Vagina (tissue), 2 donors: ENCODE results near the gene RIPK1. TPM values are rescaled to one million over a fixed set of nuclear protein-coding genes. Genes with fewer than 3 reads are reported as not detected.
"Not testable (repeated sequence)": the region's sequence is repeated elsewhere in the genome, so short reads cannot be mapped to it uniquely, and the experiment has no call there.

Source experiments
- DNase-seq, 2 donors: peaks; one replicate each; pipeline ENCODE4 v3.0.0-alpha.2; 2017; ENCODE audit errors: extremely low spot score in 2 of 2
- H3K27ac ChIP-seq: fragments of 200-600 bp; sonication (generic); one replicate; pipeline ENCODE4 v1.5.1; 2019
- H3K27me3 ChIP-seq: fragments of 200-600 bp; sonication (generic); one replicate; pipeline ENCODE4 v1.5.1; 2019
- H3K36me3 ChIP-seq, 2 donors: fragments of 200-600 bp; sonication (generic); one replicate each; pipeline ENCODE4 v1.5.1; 2017 to 2019
- H3K4me1 ChIP-seq: fragments of 200-600 bp; sonication (generic); one replicate; pipeline ENCODE4 v1.5.1; 2019
- H3K4me3 ChIP-seq, 2 donors: fragments of 200-600 bp; sonication (generic); 1 replicate in 1 of 2; 2 replicates in 1 of 2; pipeline ENCODE4 v1.5.1; 2016 to 2019
- H3K9me3 ChIP-seq: fragments of 200-600 bp; sonication (generic); one replicate; pipeline ENCODE4 v1.5.1; 2019
- CTCF ChIP-seq, 3 experiments: fragments of 450-650 bp in 2 of 3; fragments of 200-600 bp in 1 of 3; sonication (generic) in 1 of 3; IDR thresholded peaks; one replicate each; pipeline ENCODE4 v1.5.1; 2017 to 2019; ENCODE audit warnings: antibody characterized with exemption in 3 of 3, mild to moderate bottlenecking in 2 of 3, moderate library complexity in 2 of 3
- POLR2A ChIP-seq, 2 donors: fragments of 450-650 bp; IDR thresholded peaks; one replicate each; pipeline ENCODE4 v1.6.1; 2017; ENCODE audit warnings: antibody characterized with exemption in 2 of 2, mild to moderate bottlenecking in 2 of 2, moderate library complexity in 2 of 2
- POLR2AphosphoS5 ChIP-seq, 2 donors: sonication (generic); formaldehyde crosslinking; IDR thresholded peaks; one replicate each; pipeline ENCODE4 v1.9.0; 2017; ENCODE audit warnings: antibody characterized with exemption in 2 of 2, mild to moderate bottlenecking in 2 of 2, low read depth in 1 of 2; ENCODE audit not compliant: insufficient read depth in 1 of 2
- intact Hi-C: fragments of 100-400 bp; cut with DNase I; formaldehyde crosslinking; loops from one replicate; pipeline ENCODE4 v1.15.1; 2023
- total RNA-seq: library from RNA; depleted of rRNA; stranded (reverse); fragments of >200 nt; gene quantifications from one replicate; pipeline ENCODE4 v1.2.3, GENCODE V29; 2016

Gene RIPK1
- total RNA-seq, 1 donor from 2014 or later = 27.0 TPM

- no peaks in the 10 kb centered on the region for H3K27me3 ChIP-seq
- intact Hi-C loops = no loop called here
These were observed 15.6 kb upstream of the RIPK1 start for GRCh38 chr6:3052481-3053230.

GRCh38 chr6:3053231-3053508 is 15.1 kb upstream of the RIPK1 start:
- H3K27ac ChIP-seq = peak overlapping the region; percentile 56
- TF ChIP-seq POLR2AphosphoS5 (IDR thresholded peaks at IDR 0.05; ENCODE audit: insufficient read depth in 1 of 2, low read depth in 1 of 2) (no peak), POLR2A (IDR thresholded peaks at IDR 0.05) (no peak), CTCF (IDR thresholded peaks at IDR 0.05) (no peak)
- no peaks in the 10 kb centered on the region for H3K9me3 ChIP-seq
- no peaks in the 10 kb centered on the region for H3K36me3 ChIP-seq
- H3K4me3 ChIP-seq = peak overlapping the region; percentile 43 to 45
- DNase-seq = no peak
- H3K4me1 ChIP-seq = peaks cover 25% of the 10 kb centered on the region
- no peaks in the 10 kb centered on the region for H3K27me3 ChIP-seq
- intact Hi-C loops = no loop called here

More at GRCh38 chr6:3052481-3053230, 15.6 kb upstream of the RIPK1 start:
- TF ChIP-seq CTCF (IDR thresholded peaks at IDR 0.05) (no peak), POLR2AphosphoS5 (IDR thresholded peaks at IDR 0.05; ENCODE audit: insufficient read depth in 1 of 2, low read depth in 1 of 2) (no peak), POLR2A (IDR thresholded peaks at IDR 0.05) (no peak)
- H3K36me3 ChIP-seq = no peaks in the 10 kb centered on the region
- DNase-seq = no peak
- H3K4me1 ChIP-seq = peaks cover 25% of the 10 kb centered on the region
- no peak overlapping the region for H3K27ac ChIP-seq
- no peaks in the 10 kb centered on the region for H3K9me3 ChIP-seq
- no peak overlapping the region for H3K4me3 ChIP-seq

GRCh38 chr6:3054229-3055157 is 13.8 kb upstream of the RIPK1 start:
- DNase-seq, H3K36me3 ChIP-seq, H3K9me3 ChIP-seq, H3K27me3 ChIP-seq: not testable (repeated sequence)
- H3K4me3 ChIP-seq = peak overlapping the region; percentile 43 to 45
- intact Hi-C loops = loop anchor here (5.0 kb wide), 1 partner anchor 57 kb away; the partner anchor contains the start of gene NQO2
- H3K4me1 ChIP-seq = peaks cover 25% of the 10 kb centered on the region
- peak overlapping the region; percentile 57 for H3K27ac ChIP-seq

- peaks cover 25% of the 10 kb centered on the region for H3K4me1 ChIP-seq
- peak overlapping the region; percentile 57 for H3K27ac ChIP-seq
- not testable (repeated sequence) for DNase-seq, H3K4me3 ChIP-seq, H3K9me3 ChIP-seq, H3K27me3 ChIP-seq, H3K36me3 ChIP-seq
- intact Hi-C loops = loop anchor here (5.0 kb wide), 1 partner anchor 58 kb away; the partner anchor contains the start of gene NQO2
These were observed 13.2 kb upstream of the RIPK1 start for GRCh38 chr6:3055158-3055499.

GRCh38 chr6:3057063-3057770 is 11.1 kb upstream of the RIPK1 start:
- Histone ChIP-seq H3K27ac (no peak overlapping the region), H3K27me3 (no peaks in the 10 kb centered on the region), H3K36me3 (no peaks in the 10 kb centered on the region), H3K9me3 (no peaks in the 10 kb centered on the region), H3K4me1 (peaks cover 25% of the 10 kb centered on the region), H3K4me3 (no peak overlapping the region)
- DNase-seq = no peak
- TF ChIP-seq POLR2AphosphoS5 (IDR thresholded peaks at IDR 0.05; ENCODE audit: insufficient read depth in 1 of 2, low read depth in 1 of 2) = no peak
- TF ChIP-seq POLR2A (IDR thresholded peaks at IDR 0.05) = no peak
- no peak for TF ChIP-seq CTCF (IDR thresholded peaks at IDR 0.05)
- intact Hi-C loops = loop anchor here (5.0 kb wide), 1 partner anchor 60 kb away; the partner anchor contains the start of gene NQO2
